HEK293T (cell line): ENCODE data around the gene DHRSX.
"Not testable (repeated sequence)": the region's sequence is repeated elsewhere in the genome, so short reads cannot be mapped to it uniquely, and the experiment has no call there.

Experiments
- CTCF ChIA-PET: fragments of 350-600 bp; formaldehyde crosslinking; extraction: SDS; loops from one replicate; lab custom pipeline; 2021; ENCODE audit warnings: antibody characterized with exemption, inconsistent platforms; lab: Yijun Ruan, JAX
- POLR2A ChIA-PET: fragments of 350-600 bp; formaldehyde crosslinking; extraction: SDS; loops from one replicate; lab custom pipeline; 2020; ENCODE audit warnings: antibody characterized with exemption, inconsistent platforms; lab: Yijun Ruan, JAX
- DNase-seq: peaks from one replicate; pipeline ENCODE4 v3.0.0; 2012; ENCODE audit warnings: mixed read lengths; ENCODE audit errors: extremely low spot score
- ARNT ChIP-seq: fragments of 450-650 bp; IDR thresholded peaks from 2 replicates; pipeline ENCODE4 v1.6.1; 2017; ENCODE audit warnings: mild to moderate bottlenecking
- BHLHE40 ChIP-seq: fragments of 450-650 bp; IDR thresholded peaks from 2 replicates; pipeline ENCODE4 v1.6.1; 2016; ENCODE audit warnings: mild to moderate bottlenecking, moderate library complexity, borderline replicate concordance
- CTBP1 ChIP-seq: fragments of 450-650 bp; IDR thresholded peaks from 2 replicates; pipeline ENCODE4 v1.6.1; 2016; ENCODE audit warnings: borderline replicate concordance
- ELF4 ChIP-seq: fragments of 450-650 bp; IDR thresholded peaks from 2 replicates; pipeline ENCODE4 v1.6.1; 2017; ENCODE audit warnings: antibody characterized with exemption
- FOXA1 ChIP-seq: fragments of 450-650 bp; IDR thresholded peaks from 2 replicates; pipeline ENCODE4 v1.6.1; 2016; ENCODE audit warnings: mild to moderate bottlenecking
- FOXK2 ChIP-seq: fragments of 450-650 bp; IDR thresholded peaks from 2 replicates; pipeline ENCODE4 v1.6.1; 2016; ENCODE audit warnings: mild to moderate bottlenecking
- FOXM1 ChIP-seq: fragments of 450-650 bp; IDR thresholded peaks from 2 replicates; pipeline ENCODE4 v1.6.1; 2017; ENCODE audit warnings: mild to moderate bottlenecking, borderline replicate concordance
- HDGF ChIP-seq: fragments of 450-650 bp; IDR thresholded peaks from 2 replicates; pipeline ENCODE4 v1.6.1; 2017; ENCODE audit warnings: antibody characterized with exemption, borderline replicate concordance
- L3MBTL2 ChIP-seq: fragments of 450-650 bp; conservative IDR thresholded peaks from 2 replicates; pipeline ENCODE4 v1.6.1; 2016; ENCODE audit warnings: mild to moderate bottlenecking
- LEF1 ChIP-seq: fragments of 450-650 bp; IDR thresholded peaks from 2 replicates; pipeline ENCODE4 v1.6.1; 2017; ENCODE audit warnings: mild to moderate bottlenecking, borderline replicate concordance
- NFRKB ChIP-seq: fragments of 450-650 bp; IDR thresholded peaks from 2 replicates; pipeline ENCODE4 v1.6.1; 2016; ENCODE audit warnings: mild to moderate bottlenecking, moderate library complexity
- SP1 ChIP-seq: fragments of 450-650 bp; IDR thresholded peaks from 2 replicates; pipeline ENCODE4 v1.6.1; 2017
- SUZ12 ChIP-seq: fragments of 450-650 bp; IDR thresholded peaks from 2 replicates; pipeline ENCODE4 v1.6.1; 2016; ENCODE audit warnings: mild to moderate bottlenecking
- TARDBP ChIP-seq: fragments of 450-650 bp; IDR thresholded peaks from 2 replicates; pipeline ENCODE4 v1.6.1; 2016
- ZNF384 ChIP-seq: fragments of 450-650 bp; IDR thresholded peaks from 2 replicates; pipeline ENCODE4 v1.6.1; 2016
- TF ChIP-seq, protein P1 (sequence below): fragments of 450-650 bp; IDR thresholded peaks from 2 replicates; pipeline ENCODE4 v1.6.1; 2016

Gene DHRSX

DNA sequence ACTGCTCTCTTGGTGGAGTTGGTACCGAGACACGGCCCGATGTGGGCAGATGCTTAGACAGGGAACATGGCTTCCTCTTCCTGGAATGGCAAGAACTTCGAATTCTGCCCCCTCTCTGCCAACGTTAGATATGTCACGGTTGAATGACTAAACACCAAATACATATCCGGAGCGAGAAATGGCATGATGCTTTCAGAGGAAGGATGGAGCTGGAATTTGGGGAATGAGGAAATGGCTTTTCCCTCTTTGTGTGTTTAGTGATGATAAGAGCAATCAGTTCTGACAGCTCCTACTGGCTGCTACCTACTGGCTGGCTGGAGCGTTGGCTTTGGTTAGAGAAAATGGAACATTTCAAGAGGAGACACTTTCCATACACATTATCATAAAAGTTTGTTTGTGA, 140.0 kb downstream of the DHRSX start:
- TF ChIP-seq LEF1 (no peak), ARNT (no peak), BHLHE40 (no peak), TARDBP (no peak), SUZ12 (no peak), FOXA1 (no peak), ELF4 (no peak), NFRKB (no peak), SP1 (no peak), HDGF (no peak)
- CTCF ChIA-PET = no interaction called here
- POLR2A ChIA-PET = no interaction called here
- no peak for DNase-seq

DNA sequence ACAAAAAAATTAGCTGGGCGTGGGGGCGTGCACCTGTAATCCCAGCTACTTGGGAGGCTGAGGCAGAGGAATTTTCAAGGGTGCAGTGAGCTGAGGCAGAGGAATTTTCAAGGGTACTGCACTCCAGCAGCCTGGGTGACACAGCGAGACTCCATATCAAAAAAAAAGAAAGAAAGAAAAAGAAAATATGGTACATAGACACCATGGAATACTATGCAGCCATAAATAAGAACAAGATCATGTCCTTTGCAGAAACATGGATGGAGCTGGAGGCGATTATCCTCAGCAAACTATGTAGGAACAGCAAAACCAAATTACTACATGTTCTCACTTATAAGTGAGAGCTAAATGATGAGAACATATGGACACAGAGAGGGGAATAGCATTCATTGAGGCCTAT, 141.3 kb downstream of the DHRSX start:
- CTCF ChIA-PET, POLR2A ChIA-PET, DNase-seq: not testable (repeated sequence)

DNA sequence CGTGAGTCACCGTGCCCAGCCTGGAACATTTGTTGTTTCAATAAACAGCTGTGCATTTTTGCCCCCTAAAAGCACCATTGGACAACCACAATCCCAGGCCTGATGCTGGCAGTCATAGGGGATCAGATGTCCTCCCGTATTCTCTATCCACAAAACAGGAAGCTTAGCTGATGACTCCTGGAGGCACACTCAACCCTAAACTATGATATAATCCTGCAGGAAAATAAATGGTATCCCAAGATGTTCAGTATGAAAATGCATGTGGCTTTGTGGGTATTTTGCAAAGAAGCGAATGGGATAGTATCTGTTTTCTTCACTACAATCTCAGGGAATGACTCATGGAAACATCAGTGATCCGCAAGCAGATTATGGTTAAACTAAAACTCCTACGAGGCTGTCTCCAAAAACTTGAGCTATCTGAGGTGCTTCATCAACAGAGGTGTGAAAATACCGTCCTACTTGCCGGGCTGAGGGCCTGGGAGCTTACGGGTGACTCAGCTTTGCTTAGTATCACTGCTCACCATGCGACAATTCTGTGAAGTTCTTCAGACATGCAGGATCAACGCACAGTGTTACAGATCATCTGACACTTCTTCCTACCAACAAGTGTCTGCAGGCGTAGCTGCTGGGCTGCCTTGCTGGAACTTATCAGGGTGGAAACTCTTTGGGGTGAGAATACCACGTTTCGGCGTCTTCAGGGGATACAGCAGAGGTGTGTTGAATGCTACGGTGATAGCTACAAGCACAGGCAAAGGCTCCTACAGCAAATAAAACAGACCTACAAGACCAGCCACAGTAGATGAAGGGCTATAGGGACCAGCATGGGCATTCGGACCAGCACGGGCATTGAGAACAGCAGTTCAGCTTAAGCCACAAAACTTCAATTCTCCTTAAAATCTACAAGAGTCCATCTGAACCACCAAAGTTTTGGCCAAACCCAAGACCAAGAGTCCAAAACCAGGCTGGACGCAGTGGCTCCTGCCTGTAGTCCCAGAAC, 148.5 kb downstream of the DHRSX start:
- ChIA-PET POLR2A (no interaction called here), CTCF (no interaction called here)
- no peak for DNase-seq
- TF ChIP-seq LEF1 = no peak
- no peak for TF ChIP-seq BHLHE40
- TF ChIP-seq CTBP1 = no peak
- no peak for TF ChIP-seq ZNF384
- no peak for TF ChIP-seq ARNT
- no peak for TF ChIP-seq L3MBTL2
- no peak for TF ChIP-seq HDGF
- TF ChIP-seq FOXA1 = no peak
- TF ChIP-seq FOXM1 = no peak
- TF ChIP-seq NFRKB = no peak
- TF ChIP-seq ELF4 = no peak
- TF ChIP-seq TARDBP = no peak
- TF ChIP-seq, protein P1, sequence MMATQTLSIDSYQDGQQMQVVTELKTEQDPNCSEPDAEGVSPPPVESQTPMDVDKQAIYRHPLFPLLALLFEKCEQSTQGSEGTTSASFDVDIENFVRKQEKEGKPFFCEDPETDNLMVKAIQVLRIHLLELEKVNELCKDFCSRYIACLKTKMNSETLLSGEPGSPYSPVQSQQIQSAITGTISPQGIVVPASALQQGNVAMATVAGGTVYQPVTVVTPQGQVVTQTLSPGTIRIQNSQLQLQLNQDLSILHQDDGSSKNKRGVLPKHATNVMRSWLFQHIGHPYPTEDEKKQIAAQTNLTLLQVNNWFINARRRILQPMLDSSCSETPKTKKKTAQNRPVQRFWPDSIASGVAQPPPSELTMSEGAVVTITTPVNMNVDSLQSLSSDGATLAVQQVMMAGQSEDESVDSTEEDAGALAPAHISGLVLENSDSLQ = no peak
- TF ChIP-seq FOXK2 = no peak
- no peak for TF ChIP-seq SUZ12
- TF ChIP-seq SP1 = no peak

DNA sequence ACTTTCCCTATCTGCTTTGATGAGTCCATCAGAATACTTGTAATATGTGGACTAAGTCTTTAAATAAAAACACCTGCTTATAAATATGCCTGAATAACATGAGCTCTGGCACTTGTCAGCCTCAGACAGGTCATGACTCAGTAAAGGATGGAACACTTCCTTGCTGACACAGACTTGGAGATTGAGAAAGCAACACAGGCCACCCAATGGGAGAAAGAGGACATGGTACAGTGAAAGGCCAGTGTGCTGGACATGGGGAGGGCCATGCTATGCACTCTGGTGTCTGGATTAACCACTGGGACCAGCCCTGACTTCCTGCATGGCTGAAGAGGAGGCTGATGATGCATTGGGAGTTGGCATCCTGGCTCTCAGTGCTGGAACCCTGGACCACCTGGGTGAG, 149.5 kb downstream of the DHRSX start:
- TF ChIP-seq FOXA1 = no peak
- no peak for TF ChIP-seq NFRKB
- TF ChIP-seq L3MBTL2 = no peak
- no peak for TF ChIP-seq CTBP1
- TF ChIP-seq, protein P1 = no peak
- TF ChIP-seq TARDBP = no peak
- TF ChIP-seq HDGF = no peak
- no peak for TF ChIP-seq ELF4
- no peak for TF ChIP-seq ZNF384
- no peak for TF ChIP-seq SP1
- no peak for TF ChIP-seq ARNT
- no peak for TF ChIP-seq FOXK2

DNA sequence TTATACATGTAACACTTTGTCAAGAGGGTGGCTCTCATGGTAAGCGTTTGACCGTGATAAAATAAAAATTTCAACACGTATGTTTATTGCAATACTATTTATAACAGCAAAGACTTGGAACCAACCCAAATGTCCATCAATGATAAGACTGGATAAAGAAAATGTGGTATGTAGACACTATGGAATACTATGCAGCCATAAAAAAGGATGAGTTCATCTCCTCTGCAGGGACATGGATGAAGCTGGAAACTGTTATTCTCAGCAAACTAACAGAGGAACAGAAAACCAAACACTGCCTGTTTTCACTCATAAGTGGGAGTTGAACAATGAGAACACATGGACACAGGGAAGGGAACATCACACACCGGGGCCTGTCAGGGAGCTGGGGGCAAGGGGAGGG, 150.1 kb downstream of the DHRSX start:
- DNase-seq, POLR2A ChIA-PET, CTCF ChIA-PET: not testable (repeated sequence)

More for the DNA sequence above, 149.5 kb downstream of the DHRSX start:
- DNase-seq = no peak
- POLR2A ChIA-PET = no interaction called here
- CTCF ChIA-PET = no interaction called here

DNA sequence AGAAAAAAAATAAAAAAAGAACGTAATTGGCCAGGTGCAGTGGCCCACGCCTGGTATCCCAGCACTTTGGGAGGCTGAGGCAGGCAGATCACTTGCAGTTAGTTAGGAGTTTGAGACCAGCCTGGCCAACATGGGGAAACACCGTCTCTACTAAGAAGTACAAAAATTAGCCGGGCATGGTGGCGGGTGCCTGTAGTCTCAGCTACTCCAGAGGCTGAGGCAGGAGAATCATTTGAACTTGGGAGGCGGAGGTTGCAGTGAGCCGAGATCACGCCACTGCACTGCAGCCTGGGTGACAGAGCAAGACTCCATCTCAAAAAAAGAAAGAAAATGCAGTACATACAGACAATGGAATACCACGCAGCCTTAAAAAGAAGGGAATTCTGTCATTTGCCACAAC, 150.7 kb downstream of the DHRSX start:
- CTCF ChIA-PET, DNase-seq, POLR2A ChIA-PET: not testable (repeated sequence)

DNA sequence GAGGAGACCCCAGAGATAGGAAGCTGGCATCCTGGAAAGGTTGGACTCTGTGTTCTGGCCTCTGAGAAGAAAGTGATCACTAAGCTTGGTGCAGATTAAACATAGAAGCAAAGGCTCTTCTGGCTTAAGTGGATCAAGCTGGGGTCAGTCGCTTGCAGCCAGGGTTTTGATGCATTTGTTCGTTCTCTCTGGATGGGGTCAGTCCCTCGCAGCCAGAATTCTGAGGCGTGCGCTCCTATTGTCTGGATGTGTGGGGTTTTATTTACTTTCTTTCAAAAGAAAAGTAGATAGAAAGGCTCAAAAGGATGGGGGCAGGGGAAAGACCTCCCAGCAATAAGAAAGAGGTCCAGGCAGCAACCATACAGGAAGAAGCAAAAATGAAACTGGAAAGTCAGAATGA, 152.6 kb downstream of the DHRSX start:
- ChIA-PET CTCF (no interaction called here), POLR2A (no interaction called here)
- no peak for TF ChIP-seq SP1
- no peak for TF ChIP-seq TARDBP
- TF ChIP-seq LEF1 = no peak
- no peak for TF ChIP-seq FOXK2
- TF ChIP-seq L3MBTL2 = no peak
- no peak for TF ChIP-seq ZNF384
- TF ChIP-seq NFRKB = no peak
- no peak for TF ChIP-seq HDGF
- TF ChIP-seq ARNT = no peak
- TF ChIP-seq, protein P1 = no peak
- TF ChIP-seq FOXM1 = no peak
- no peak for TF ChIP-seq ELF4
- TF ChIP-seq SUZ12 = no peak
- no peak for TF ChIP-seq CTBP1
- no peak for TF ChIP-seq BHLHE40
- TF ChIP-seq FOXA1 = no peak
- no peak for DNase-seq
